Measurements from ENCODE around the gene C3orf38. TPM values are rescaled to one million over a fixed set of nuclear protein-coding genes. Genes with fewer than 3 reads are reported as not detected.
A peak's percentile ranks its signal among the peaks of the same experiment; 100 is the strongest.

C3orf38 gene
- 18.6 TPM for total RNA-seq (2021; ENCODE audit: unreplicated experiment)
- 5.0 and 7.3 TPM in 2 replicates for polyA plus RNA-seq (2012)
- Bru-seq, nascent RNA = percentile 84 among the genes with signal in this experiment
- percentile 76 among the genes with signal in this experiment for BruChase-seq, experiment 1, labeled RNA remaining after a 6-hour chase
- percentile 92 among the genes with signal in this experiment for BruChase-seq, experiment 2, labeled RNA remaining after a 2-hour chase
- long read RNA-seq, transcript C3orf38-201 (3 exons, 2,633 nt) = major isoform, 22 of 31 reads
- long read RNA-seq, partial matches to known transcripts = 0 of 31 reads
- long read RNA-seq, other reads (novel, unspliced or antisense) = 8 of 31 reads

DNA sequence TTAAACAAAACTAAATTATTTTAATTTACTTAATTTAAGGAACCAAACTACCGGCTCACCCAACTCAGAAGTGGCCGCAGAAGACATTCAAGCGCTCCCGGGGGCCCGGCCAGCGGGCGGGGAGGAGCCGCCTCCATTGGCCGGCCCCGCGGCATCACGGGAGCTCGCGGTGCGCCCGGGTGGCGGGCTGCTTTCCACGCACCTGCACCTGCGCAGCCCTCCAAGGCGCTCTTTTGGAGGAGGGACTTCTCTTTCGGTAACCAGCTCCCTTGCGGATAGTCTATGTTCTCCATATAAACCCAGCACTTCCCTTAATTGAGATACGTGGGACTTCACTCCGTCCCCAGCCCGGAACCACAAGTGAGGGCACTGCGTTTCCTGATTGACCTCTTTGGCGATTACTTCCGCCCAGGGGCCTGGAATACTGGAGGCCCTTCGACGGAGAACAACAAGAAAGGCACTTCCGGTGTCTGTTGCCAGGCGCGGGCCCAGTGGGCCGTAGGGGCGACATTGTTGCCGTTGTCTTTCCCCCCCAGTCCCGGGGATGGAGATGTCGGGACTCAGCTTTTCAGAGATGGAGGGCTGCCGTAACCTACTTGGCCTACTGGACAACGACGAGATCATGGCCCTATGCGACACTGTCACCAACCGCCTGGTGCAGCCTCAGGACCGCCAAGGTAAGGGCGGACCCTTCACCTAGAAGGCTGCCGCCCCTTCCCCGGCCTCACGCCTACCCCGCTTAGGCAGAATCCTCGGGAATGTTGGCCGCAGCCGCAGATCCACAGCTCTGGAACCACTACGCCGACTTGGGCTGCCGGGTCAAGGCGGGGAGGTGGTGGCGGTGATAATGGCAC lies at the start of gene C3orf38:
TSS of gene C3orf38 (plus strand) at position 451 of the 854 bp plus-strand sequence. CDS start at position 545, 94 bp downstream.
- ATAC-seq = peak; percentile 89
- Histone ChIP-seq H4K20me1 (ENCODE audit: insufficient read depth) (no peaks in the 10 kb centered on the region), H3K9me2 (ENCODE audit: insufficient read depth) (no peaks in the 10 kb centered on the region), H3K27me3 (ENCODE audit: insufficient read depth, low read length) (no peaks in the 10 kb centered on the region), H3K9me3 (ENCODE audit: control insufficient read depth in 1 of 2, insufficient read depth in 1 of 2, low read depth in 1 of 2, low read length in 2 of 2) (no peaks in the 10 kb centered on the region), H3K4me3 (replicated peaks in 1 of 2; ENCODE audit: low read depth in 1 of 2, low read length in 2 of 2) (peak within 1 kb of the TSS; percentile 95 to 98), H3K36me3 (ENCODE audit: control insufficient read depth in 1 of 2, insufficient read depth in 2 of 2, low read length in 2 of 2) (peaks cover 4 to 14% of the 10 kb centered on the region in 2 experiments; a peak in 3 of 4 replicates), H3K4me2 (ENCODE audit: low read length) (peak within 1 kb of the TSS; percentile 89), H2AFZ (ENCODE audit: low read depth, low read length, poor library complexity, severe bottlenecking) (peak within 1 kb of the TSS; percentile 87), H3K4me1 (ENCODE audit: control insufficient read depth in 1 of 2, insufficient read depth in 2 of 2, low read length in 2 of 2) (peaks cover 2 to 21% of the 10 kb centered on the region in 2 experiments; a peak in 3 of 4 replicates), H3K9ac (ENCODE audit: low read length) (peak within 1 kb of the TSS; percentile 89), H3K79me2 (ENCODE audit: insufficient read depth, low read length) (peaks cover 81% of the 10 kb centered on the region), H3K27ac (ENCODE audit: low read depth, low read length) (peak within 1 kb of the TSS; percentile 98)
- BruUV-seq (replicated peaks) = no TSS peak
- RAD21 ChIA-PET (ENCODE audit: low non-redundant PET in 1 of 2, low total read pairs in 2 of 2, uncharacterized antibody in 2 of 2, unreplicated experiment in 2 of 2) = no interaction called here
- POLR2A ChIA-PET = interaction anchor here (0.6 kb wide), 1 partner anchor 936 kb away, joined by 3 read pairs; no protein-coding TSS in a partner anchor
- CTCF ChIA-PET = interaction anchor here (0.9 kb wide), 1 partner anchor 145 kb away, joined by 3 read pairs; no protein-coding TSS in a partner anchor
- intact Hi-C loops (cut with micrococcal nuclease) = loop anchor here (2.0 kb wide), 1 partner anchor 91 kb away; the partner anchor contains the start of genes CGGBP1 and ZNF654
- DNase-seq (ENCODE audit: low read depth, low spot score) = peak; percentile 90
- TF ChIP-seq JUND (IDR thresholded peaks at IDR 0.05) (no peak), CEBPB (IDR thresholded peaks at IDR 0.05; ENCODE audit: low read depth) (no peak), ZFX (IDR thresholded peaks at IDR 0.05) (peak; percentile 90), RAD21 (IDR thresholded peaks at IDR 0.05; ENCODE audit: low read depth) (no peak), EGR1 (IDR thresholded peaks at IDR 0.05; ENCODE audit: low read depth) (peak; percentile 28; the same call in 1 of the 2 replicates), ELF1 (IDR thresholded peaks at IDR 0.05; ENCODE audit: borderline replicate concordance, low read depth) (peak; percentile 81), EZH2 (IDR thresholded peaks at IDR 0.05) (no peak), ZNF274 (IDR thresholded peaks at IDR 0.05; ENCODE audit: low read depth, low read length) (no peak), EZH2phosphoT487 (IDR thresholded peaks at IDR 0.05; ENCODE audit: borderline replicate concordance) (no peak), FOSL1 (IDR thresholded peaks at IDR 0.05; ENCODE audit: low read depth) (no peak), CBX3 (IDR thresholded peaks at IDR 0.05; ENCODE audit: low read depth) (peak; percentile 84; the same call in 1 of the 2 replicates), POLR2AphosphoS5 (IDR thresholded peaks at IDR 0.05; ENCODE audit: low read depth, low read length) (peak; percentile 77)
- TF ChIP-seq, protein P1, sequence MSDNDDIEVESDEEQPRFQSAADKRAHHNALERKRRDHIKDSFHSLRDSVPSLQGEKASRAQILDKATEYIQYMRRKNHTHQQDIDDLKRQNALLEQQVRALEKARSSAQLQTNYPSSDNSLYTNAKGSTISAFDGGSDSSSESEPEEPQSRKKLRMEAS (IDR thresholded peaks at IDR 0.05) = peak; percentile 78
- TF ChIP-seq, protein P2, sequence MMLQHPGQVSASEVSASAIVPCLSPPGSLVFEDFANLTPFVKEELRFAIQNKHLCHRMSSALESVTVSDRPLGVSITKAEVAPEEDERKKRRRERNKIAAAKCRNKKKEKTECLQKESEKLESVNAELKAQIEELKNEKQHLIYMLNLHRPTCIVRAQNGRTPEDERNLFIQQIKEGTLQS (IDR thresholded peaks at IDR 0.05) = no peak
- TF ChIP-seq, protein P3, sequence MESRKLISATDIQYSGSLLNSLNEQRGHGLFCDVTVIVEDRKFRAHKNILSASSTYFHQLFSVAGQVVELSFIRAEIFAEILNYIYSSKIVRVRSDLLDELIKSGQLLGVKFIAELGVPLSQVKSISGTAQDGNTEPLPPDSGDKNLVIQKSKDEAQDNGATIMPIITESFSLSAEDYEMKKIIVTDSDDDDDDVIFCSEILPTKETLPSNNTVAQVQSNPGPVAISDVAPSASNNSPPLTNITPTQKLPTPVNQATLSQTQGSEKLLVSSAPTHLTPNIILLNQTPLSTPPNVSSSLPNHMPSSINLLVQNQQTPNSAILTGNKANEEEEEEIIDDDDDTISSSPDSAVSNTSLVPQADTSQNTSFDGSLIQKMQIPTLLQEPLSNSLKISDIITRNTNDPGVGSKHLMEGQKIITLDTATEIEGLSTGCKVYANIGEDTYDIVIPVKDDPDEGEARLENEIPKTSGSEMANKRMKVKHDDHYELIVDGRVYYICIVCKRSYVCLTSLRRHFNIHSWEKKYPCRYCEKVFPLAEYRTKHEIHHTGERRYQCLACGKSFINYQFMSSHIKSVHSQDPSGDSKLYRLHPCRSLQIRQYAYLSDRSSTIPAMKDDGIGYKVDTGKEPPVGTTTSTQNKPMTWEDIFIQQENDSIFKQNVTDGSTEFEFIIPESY (IDR thresholded peaks at IDR 0.05; ENCODE audit: extremely low read depth, insufficient replicate concordance, low read length) = no peak
- TF ChIP-seq, protein P4, sequence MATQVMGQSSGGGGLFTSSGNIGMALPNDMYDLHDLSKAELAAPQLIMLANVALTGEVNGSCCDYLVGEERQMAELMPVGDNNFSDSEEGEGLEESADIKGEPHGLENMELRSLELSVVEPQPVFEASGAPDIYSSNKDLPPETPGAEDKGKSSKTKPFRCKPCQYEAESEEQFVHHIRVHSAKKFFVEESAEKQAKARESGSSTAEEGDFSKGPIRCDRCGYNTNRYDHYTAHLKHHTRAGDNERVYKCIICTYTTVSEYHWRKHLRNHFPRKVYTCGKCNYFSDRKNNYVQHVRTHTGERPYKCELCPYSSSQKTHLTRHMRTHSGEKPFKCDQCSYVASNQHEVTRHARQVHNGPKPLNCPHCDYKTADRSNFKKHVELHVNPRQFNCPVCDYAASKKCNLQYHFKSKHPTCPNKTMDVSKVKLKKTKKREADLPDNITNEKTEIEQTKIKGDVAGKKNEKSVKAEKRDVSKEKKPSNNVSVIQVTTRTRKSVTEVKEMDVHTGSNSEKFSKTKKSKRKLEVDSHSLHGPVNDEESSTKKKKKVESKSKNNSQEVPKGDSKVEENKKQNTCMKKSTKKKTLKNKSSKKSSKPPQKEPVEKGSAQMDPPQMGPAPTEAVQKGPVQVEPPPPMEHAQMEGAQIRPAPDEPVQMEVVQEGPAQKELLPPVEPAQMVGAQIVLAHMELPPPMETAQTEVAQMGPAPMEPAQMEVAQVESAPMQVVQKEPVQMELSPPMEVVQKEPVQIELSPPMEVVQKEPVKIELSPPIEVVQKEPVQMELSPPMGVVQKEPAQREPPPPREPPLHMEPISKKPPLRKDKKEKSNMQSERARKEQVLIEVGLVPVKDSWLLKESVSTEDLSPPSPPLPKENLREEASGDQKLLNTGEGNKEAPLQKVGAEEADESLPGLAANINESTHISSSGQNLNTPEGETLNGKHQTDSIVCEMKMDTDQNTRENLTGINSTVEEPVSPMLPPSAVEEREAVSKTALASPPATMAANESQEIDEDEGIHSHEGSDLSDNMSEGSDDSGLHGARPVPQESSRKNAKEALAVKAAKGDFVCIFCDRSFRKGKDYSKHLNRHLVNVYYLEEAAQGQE (IDR thresholded peaks at IDR 0.05; ENCODE audit: low read depth) = no peak
